ENCODE measurements around the gene TRNT1.

- TF ChIP-seq LEF1 (IDR thresholded peaks at IDR 0.05; ENCODE audit: borderline replicate concordance) (no peak), SP1 (IDR thresholded peaks at IDR 0.05) (no peak), ELF4 (IDR thresholded peaks at IDR 0.05) (no peak), BHLHE40 (IDR thresholded peaks at IDR 0.05; ENCODE audit: borderline replicate concordance) (no peak), ARNT (IDR thresholded peaks at IDR 0.05) (no peak), CTBP1 (IDR thresholded peaks at IDR 0.05; ENCODE audit: borderline replicate concordance) (no peak), FOXK2 (IDR thresholded peaks at IDR 0.05) (no peak), SUZ12 (IDR thresholded peaks at IDR 0.05) (no peak), HDGF (IDR thresholded peaks at IDR 0.05; ENCODE audit: borderline replicate concordance) (no peak)
These were observed 28.3 kb downstream of the TRNT1 start for GRCh38 chr3:3154879-3155610.

All from HEK293T (cell line).